HepG2 (cell line): ENCODE data around the gene PRKN. TPM values are rescaled to one million over a fixed set of nuclear protein-coding genes. Genes with fewer than 3 reads are reported as not detected.

ENCODE experiments used
- ATAC-seq: fragments of 200-7000 bp; cut with Tn5 transposase; 3 replicates; pipeline ENCODE4 v1.9.1; 2020; ENCODE audit warnings: mild to moderate bottlenecking, moderate library complexity
- BruUV-seq: library from RNA; stranded (reverse); fragments of 400-500 nt; replicated peaks from 2 replicates; lab custom pipeline; 2021; lab: Mats Ljungman, UMichigan
- CTCF ChIA-PET: fragments of 300-600 bp; formaldehyde crosslinking; extraction: SDS; loops from one replicate; lab custom pipeline; 2021; ENCODE audit warnings: low total read pairs, inconsistent platforms, low intra/inter-chr PET ratio; lab: Yijun Ruan, JAX
- POLR2A ChIA-PET: fragments of 350-600 bp; sonication (Branson Sonifier 250); formaldehyde crosslinking; loops from one replicate; lab custom pipeline; 2020; ENCODE audit warnings: antibody characterized with exemption, inconsistent platforms; lab: Yijun Ruan, JAX
- DNase-seq: peaks from one replicate; pipeline ENCODE4 v3.0.0-alpha.2; 2015; ENCODE audit warnings: low spot score
- FAIRE-seq: peaks from 3 replicates; lab custom pipeline; 2011; peaks lifted over from hg19 to GRCh38; lab: Jason Lieb, UNC
- H2AFZ ChIP-seq: one replicate; pipeline ENCODE4 v1.6.1; 2011; ENCODE audit warnings: low read length, inconsistent platforms
- H3K27ac ChIP-seq: fragments of 300-600 bp; 3 replicates; pipeline ENCODE4 v1.8.0; 2011; ENCODE audit warnings: mixed run types, mild to moderate bottlenecking, mixed read lengths, low read length, inconsistent platforms; ENCODE audit not compliant: insufficient read depth; ENCODE audit errors: extremely low read length
- H3K27me3 ChIP-seq, 2 experiments: fragments of 200-600 bp in 1 of 2; 2 replicates in 1 of 2; 3 replicates in 1 of 2; pipeline versions ENCODE4 v1.6.0 to v1.8.0; 2011; ENCODE audit warnings: low read length in 2 of 2, mild to moderate bottlenecking in 2 of 2, moderate library complexity in 2 of 2, inconsistent platforms in 1 of 2; ENCODE audit not compliant: insufficient read depth in 2 of 2, control insufficient read depth in 1 of 2
- H3K36me3 ChIP-seq, 2 experiments: fragments of 200-600 bp in 1 of 2; replicated peaks in 1 of 2; 2 replicates in 1 of 2; 3 replicates in 1 of 2; pipeline versions ENCODE4 v1.5.1 to v1.8.0; 2011; ENCODE audit warnings: low read length in 2 of 2, inconsistent platforms in 1 of 2; ENCODE audit not compliant: insufficient read depth in 2 of 2, control insufficient read depth in 1 of 2
- H3K4me1 ChIP-seq: 2 replicates; pipeline ENCODE4 v1.5.1; 2012; ENCODE audit warnings: low read length, inconsistent platforms; ENCODE audit not compliant: insufficient read depth
- H3K4me2 ChIP-seq: 2 replicates; pipeline ENCODE4 v1.6.0; 2011; ENCODE audit warnings: low read depth, low read length, inconsistent platforms
- H3K4me3 ChIP-seq, 3 experiments: fragments of 200-600 bp in 1 of 3; sonication (generic), shearing (Covaris generic) in 1 of 3; replicated peaks in 1 of 3; 2 replicates each; pipeline ENCODE4 v1.5.1; 2011 to 2016; ENCODE audit warnings: low read length in 3 of 3, inconsistent platforms in 2 of 3, low read depth in 2 of 3, mild to moderate bottlenecking in 2 of 3, control low read depth in 1 of 3, mixed read lengths in 1 of 3; ENCODE audit not compliant: insufficient read depth in 1 of 3
- H3K79me2 ChIP-seq: one replicate; pipeline ENCODE4 v1.6.1; 2011; ENCODE audit warnings: low read length, inconsistent platforms; ENCODE audit not compliant: insufficient read depth
- H3K9ac ChIP-seq: 2 replicates; pipeline ENCODE4 v1.6.0; 2011; ENCODE audit warnings: mild to moderate bottlenecking, low read depth, low read length, inconsistent platforms; ENCODE audit not compliant: insufficient read depth
- H3K9me3 ChIP-seq: 2 replicates; pipeline ENCODE4 v1.5.1; 2012; ENCODE audit warnings: mild to moderate bottlenecking, low read length
- H4K20me1 ChIP-seq: 2 replicates; pipeline ENCODE4 v1.6.0; 2011; ENCODE audit warnings: inconsistent platforms, mild to moderate bottlenecking, low read length, moderate library complexity; ENCODE audit not compliant: insufficient read depth
- ATF1 ChIP-seq: IDR thresholded peaks from 2 replicates; pipeline ENCODE4 v1.6.1; 2016; ENCODE audit warnings: mild to moderate bottlenecking, control low read depth
- CENPT ChIP-seq: sonication (generic); formaldehyde crosslinking; IDR thresholded peaks from 2 replicates; pipeline ENCODE4 v1.8.0; 2022; ENCODE audit warnings: low read depth, mild to moderate bottlenecking, moderate library complexity, missing genetic modification reagents
- CHD2 ChIP-seq: IDR thresholded peaks from 2 replicates; pipeline ENCODE4 v1.6.1; 2011; ENCODE audit warnings: low read depth, low read length, improper control_type of control experiment
- HMG20B ChIP-seq: conservative IDR thresholded peaks from 2 replicates; pipeline ENCODE4 v1.6.1; 2016; ENCODE audit warnings: missing genetic modification reagents, missing compliant biosample characterization
- KDM1A ChIP-seq: IDR thresholded peaks from 2 replicates; pipeline ENCODE4 v1.6.1; 2016; ENCODE audit warnings: missing compliant biosample characterization
- KDM5A ChIP-seq: fragments of 200-600 bp; sonication (generic); IDR thresholded peaks from 2 replicates; pipeline ENCODE4 v1.7.0; 2018; ENCODE audit warnings: antibody characterized with exemption, mild to moderate bottlenecking, low read length, borderline replicate concordance
- MED1 ChIP-seq: sonication (generic); formaldehyde crosslinking; IDR thresholded peaks from 2 replicates; pipeline ENCODE4 v1.4.0; 2020; ENCODE audit warnings: missing genetic modification reagents
- PRPF4 ChIP-seq: fragments of 200-400 bp; formaldehyde crosslinking; IDR thresholded peaks from 2 replicates; pipeline ENCODE4 v1.6.1; 2016; ENCODE audit warnings: low read length, low read depth; ENCODE audit not compliant: poor library complexity, severe bottlenecking
- RBAK ChIP-seq: sonication (generic); formaldehyde crosslinking; IDR thresholded peaks from 2 replicates; pipeline ENCODE4 v1.5.1; 2020; ENCODE audit warnings: mild to moderate bottlenecking, missing genetic modification reagents
- SRSF1 ChIP-seq: fragments of 200-400 bp; formaldehyde crosslinking; optimal IDR thresholded peaks from 2 replicates; pipeline ENCODE3; 2017; ENCODE audit warnings: mild to moderate bottlenecking, low read depth, low read length, moderate library complexity
- ZNF143 ChIP-seq: sonication (generic); formaldehyde crosslinking; IDR thresholded peaks from 2 replicates; pipeline ENCODE4 v1.4.0; 2020; ENCODE audit warnings: missing genetic modification reagents
- ZNF263 ChIP-seq: sonication (generic); formaldehyde crosslinking; IDR thresholded peaks from 2 replicates; pipeline ENCODE4 v1.4.0; 2020; ENCODE audit warnings: missing genetic modification reagents
- ZNF557 ChIP-seq: sonication (generic); formaldehyde crosslinking; IDR thresholded peaks from 2 replicates; pipeline ENCODE4 v1.4.0; 2020; ENCODE audit warnings: missing genetic modification reagents
- ZNF562 ChIP-seq: sonication (generic); formaldehyde crosslinking; IDR thresholded peaks from 2 replicates; pipeline ENCODE4 v1.8.0; 2022; ENCODE audit warnings: missing genetic modification reagents, borderline replicate concordance
- ZNF567 ChIP-seq: sonication (generic); formaldehyde crosslinking; IDR thresholded peaks from 2 replicates; pipeline ENCODE4 v1.8.1; 2023; ENCODE audit warnings: mild to moderate bottlenecking, missing genetic modification reagents, borderline replicate concordance
- ZNF572 ChIP-seq: sonication (generic); formaldehyde crosslinking; IDR thresholded peaks from 2 replicates; pipeline ENCODE4 v1.5.1; 2020; ENCODE audit warnings: mild to moderate bottlenecking, missing genetic modification reagents
- ZNF577 ChIP-seq: sonication (generic); formaldehyde crosslinking; IDR thresholded peaks from 2 replicates; pipeline ENCODE4 v1.4.0; 2020; ENCODE audit warnings: mild to moderate bottlenecking, low read depth, missing genetic modification reagents, borderline replicate concordance
- WGBS: methylation state at CpG from one replicate; pipeline ENCODE4 v1.1.6; 2017; ENCODE audit warnings: low lambda C conversion rate; 5-methylcytosine and 5-hydroxymethylcytosine counted together
- in situ Hi-C: cut with HindIII; loops from 2 replicates; pipeline ENCODE4 v1.10.0; 2017; ENCODE audit warnings: low pct_unique_long_range_greater_than_20kb; ENCODE audit not compliant: extremely low pct_ligation_motif_present
- intact Hi-C: fragments of 100-400 bp; cut with micrococcal nuclease; formaldehyde crosslinking; loops from one replicate; pipeline ENCODE4 v1.10.0; 2022; ENCODE audit not compliant: unreplicated experiment
- polyA plus RNA-seq, 8 experiments: library from polyadenylated mRNA; depleted of rRNA in 3 of 8; stranded (reverse) in 7 of 8; unstranded in 1 of 8; fragments of >200 nt; fragmentation: Illumina TruSeq in 4 of 8; extraction: Trizol in 4 of 8; gene quantifications; 2 replicates each; pipeline versions ENCODE4 v1.2.1 to v1.2.3, GENCODE V29; 2011 to 2016; ENCODE audit warnings: low read depth in 4 of 8, missing spikeins in 1 of 8, mixed read lengths in 1 of 8; ENCODE audit not compliant: insufficient read depth in 1 of 8
- total RNA-seq, 5 experiments: library from RNA; depleted of rRNA; stranded (reverse); fragments of >200 nt; fragmentation: Illumina TruSeq; extraction: Trizol; gene quantifications; 2 replicates each; pipeline ENCODE4 v1.2.3, GENCODE V29; 2016; ENCODE audit warnings: low read depth in 1 of 5
- TF ChIP-seq, protein P1 (sequence below): sonication (generic); formaldehyde crosslinking; IDR thresholded peaks from 2 replicates; pipeline ENCODE4 v1.4.0; 2020; ENCODE audit warnings: missing genetic modification reagents
- TF ChIP-seq, protein P2 (sequence below): sonication (generic); formaldehyde crosslinking; IDR thresholded peaks from 2 replicates; pipeline ENCODE4 v1.5.0; 2020; ENCODE audit warnings: mild to moderate bottlenecking, missing genetic modification reagents, moderate library complexity

Gene PRKN
- total and polyA plus RNA-seq, 2 of the 13 experiments (the other 11 are each of a cell fraction or from before 2014, with no cell fraction given) = 0.31 to 0.44 TPM

DNA sequence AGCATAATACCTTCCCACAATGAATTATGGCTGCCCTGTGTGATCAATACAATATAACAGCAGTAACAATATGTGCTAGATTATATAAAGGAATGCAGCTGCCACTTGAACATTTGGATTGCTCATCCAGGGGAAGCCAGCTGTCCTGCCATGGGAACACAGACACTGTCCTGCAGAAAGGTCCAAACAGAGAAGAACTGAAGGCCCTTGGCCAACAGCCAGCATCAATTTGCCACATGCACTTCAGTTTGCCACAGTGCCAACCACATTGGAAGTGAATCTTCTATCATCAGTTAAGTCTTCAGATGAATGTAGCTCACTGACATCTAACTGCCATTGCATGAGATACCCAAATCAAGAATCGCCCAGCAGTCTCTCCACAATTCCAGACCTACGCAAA lies 332.4 kb downstream of the PRKN start:
- Histone ChIP-seq H3K27ac (no peak overlapping the region), H3K9me3 (no peaks in the 10 kb centered on the region), H3K4me2 (no peak overlapping the region), H3K9ac (no peak overlapping the region), H3K4me3 (no peak overlapping the region), H2AFZ (no peak overlapping the region), H3K4me1 (no peaks in the 10 kb centered on the region), H4K20me1 (no peaks in the 10 kb centered on the region), H3K27me3 (no peaks in the 10 kb centered on the region), H3K36me3 (no peaks in the 10 kb centered on the region), H3K79me2 (no peaks in the 10 kb centered on the region)
- no peak for FAIRE-seq
- TF ChIP-seq ZNF572 (CRISPR knock-in tag) = no peak
- TF ChIP-seq RBAK (CRISPR knock-in tag) = no peak
- no peak for TF ChIP-seq ZNF263 (CRISPR knock-in tag)
- TF ChIP-seq PRPF4 = no peak
- no peak for TF ChIP-seq ZNF567 (CRISPR knock-in tag)
- TF ChIP-seq SRSF1 = no peak
- TF ChIP-seq HMG20B = no peak
- TF ChIP-seq, protein P1, sequence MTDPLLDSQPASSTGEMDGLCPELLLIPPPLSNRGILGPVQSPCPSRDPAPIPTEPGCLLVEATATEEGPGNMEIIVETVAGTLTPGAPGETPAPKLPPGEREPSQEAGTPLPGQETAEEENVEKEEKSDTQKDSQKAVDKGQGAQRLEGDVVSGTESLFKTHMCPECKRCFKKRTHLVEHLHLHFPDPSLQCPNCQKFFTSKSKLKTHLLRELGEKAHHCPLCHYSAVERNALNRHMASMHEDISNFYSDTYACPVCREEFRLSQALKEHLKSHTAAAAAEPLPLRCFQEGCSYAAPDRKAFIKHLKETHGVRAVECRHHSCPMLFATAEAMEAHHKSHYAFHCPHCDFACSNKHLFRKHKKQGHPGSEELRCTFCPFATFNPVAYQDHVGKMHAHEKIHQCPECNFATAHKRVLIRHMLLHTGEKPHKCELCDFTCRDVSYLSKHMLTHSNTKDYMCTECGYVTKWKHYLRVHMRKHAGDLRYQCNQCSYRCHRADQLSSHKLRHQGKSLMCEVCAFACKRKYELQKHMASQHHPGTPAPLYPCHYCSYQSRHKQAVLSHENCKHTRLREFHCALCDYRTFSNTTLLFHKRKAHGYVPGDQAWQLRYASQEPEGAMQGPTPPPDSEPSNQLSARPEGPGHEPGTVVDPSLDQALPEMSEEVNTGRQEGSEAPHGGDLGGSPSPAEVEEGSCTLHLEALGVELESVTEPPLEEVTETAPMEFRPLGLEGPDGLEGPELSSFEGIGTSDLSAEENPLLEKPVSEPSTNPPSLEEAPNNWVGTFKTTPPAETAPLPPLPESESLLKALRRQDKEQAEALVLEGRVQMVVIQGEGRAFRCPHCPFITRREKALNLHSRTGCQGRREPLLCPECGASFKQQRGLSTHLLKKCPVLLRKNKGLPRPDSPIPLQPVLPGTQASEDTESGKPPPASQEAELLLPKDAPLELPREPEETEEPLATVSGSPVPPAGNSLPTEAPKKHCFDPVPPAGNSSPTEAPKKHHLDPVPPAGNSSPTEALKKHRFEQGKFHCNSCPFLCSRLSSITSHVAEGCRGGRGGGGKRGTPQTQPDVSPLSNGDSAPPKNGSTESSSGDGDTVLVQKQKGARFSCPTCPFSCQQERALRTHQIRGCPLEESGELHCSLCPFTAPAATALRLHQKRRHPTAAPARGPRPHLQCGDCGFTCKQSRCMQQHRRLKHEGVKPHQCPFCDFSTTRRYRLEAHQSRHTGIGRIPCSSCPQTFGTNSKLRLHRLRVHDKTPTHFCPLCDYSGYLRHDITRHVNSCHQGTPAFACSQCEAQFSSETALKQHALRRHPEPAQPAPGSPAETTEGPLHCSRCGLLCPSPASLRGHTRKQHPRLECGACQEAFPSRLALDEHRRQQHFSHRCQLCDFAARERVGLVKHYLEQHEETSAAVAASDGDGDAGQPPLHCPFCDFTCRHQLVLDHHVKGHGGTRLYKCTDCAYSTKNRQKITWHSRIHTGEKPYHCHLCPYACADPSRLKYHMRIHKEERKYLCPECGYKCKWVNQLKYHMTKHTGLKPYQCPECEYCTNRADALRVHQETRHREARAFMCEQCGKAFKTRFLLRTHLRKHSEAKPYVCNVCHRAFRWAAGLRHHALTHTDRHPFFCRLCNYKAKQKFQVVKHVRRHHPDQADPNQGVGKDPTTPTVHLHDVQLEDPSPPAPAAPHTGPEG = no peak
- TF ChIP-seq MED1 (CRISPR knock-in tag) = no peak
- no peak for TF ChIP-seq KDM1A (CRISPR knock-in tag)
- TF ChIP-seq ZNF557 = no peak
- TF ChIP-seq CENPT = no peak
- no peak for TF ChIP-seq ZNF143 (CRISPR knock-in tag)
- no peak for TF ChIP-seq KDM5A
- TF ChIP-seq, protein P2, sequence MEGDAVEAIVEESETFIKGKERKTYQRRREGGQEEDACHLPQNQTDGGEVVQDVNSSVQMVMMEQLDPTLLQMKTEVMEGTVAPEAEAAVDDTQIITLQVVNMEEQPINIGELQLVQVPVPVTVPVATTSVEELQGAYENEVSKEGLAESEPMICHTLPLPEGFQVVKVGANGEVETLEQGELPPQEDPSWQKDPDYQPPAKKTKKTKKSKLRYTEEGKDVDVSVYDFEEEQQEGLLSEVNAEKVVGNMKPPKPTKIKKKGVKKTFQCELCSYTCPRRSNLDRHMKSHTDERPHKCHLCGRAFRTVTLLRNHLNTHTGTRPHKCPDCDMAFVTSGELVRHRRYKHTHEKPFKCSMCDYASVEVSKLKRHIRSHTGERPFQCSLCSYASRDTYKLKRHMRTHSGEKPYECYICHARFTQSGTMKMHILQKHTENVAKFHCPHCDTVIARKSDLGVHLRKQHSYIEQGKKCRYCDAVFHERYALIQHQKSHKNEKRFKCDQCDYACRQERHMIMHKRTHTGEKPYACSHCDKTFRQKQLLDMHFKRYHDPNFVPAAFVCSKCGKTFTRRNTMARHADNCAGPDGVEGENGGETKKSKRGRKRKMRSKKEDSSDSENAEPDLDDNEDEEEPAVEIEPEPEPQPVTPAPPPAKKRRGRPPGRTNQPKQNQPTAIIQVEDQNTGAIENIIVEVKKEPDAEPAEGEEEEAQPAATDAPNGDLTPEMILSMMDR (CRISPR knock-in tag) = no peak
- no peak for TF ChIP-seq ZNF562 (CRISPR knock-in tag)
- no peak for TF ChIP-seq ZNF577 (CRISPR knock-in tag)
- no peak for TF ChIP-seq ATF1 (CRISPR knock-in tag)
- no peak for TF ChIP-seq CHD2
- POLR2A ChIA-PET = no interaction called here
- no TSS peak for BruUV-seq
- CTCF ChIA-PET = no interaction called here
- ATAC-seq = no peak
- DNase-seq = no peak
- 51% methylated on average over 2 of the region's 2 CpGs for WGBS
- intact Hi-C loops = no loop called here
- in situ Hi-C loops = no loop called here
